GM23338 (cell line): Measurements from ENCODE around the gene FNDC3B. TPM values are rescaled to one million over a fixed set of nuclear protein-coding genes. Genes with fewer than 3 reads are reported as not detected.

Source experiments
- ATAC-seq: fragments of 200-7000 bp; cut with Tn5 transposase; 3 replicates; pipeline ENCODE4 v1.9.1; 2020
- DNase-seq: peaks from one replicate; pipeline ENCODE4 v3.0.0-alpha.2; 2015; ENCODE audit warnings: low spot score
- H2AFZ ChIP-seq: fragments of 200-600 bp; sonication (generic); 2 replicates; pipeline ENCODE4 v1.8.0; 2016; ENCODE audit warnings: antibody characterized with exemption, mild to moderate bottlenecking, moderate library complexity
- H3F3A ChIP-seq: fragments of 200-600 bp; sonication (generic); replicated peaks from 2 replicates; pipeline ENCODE4 v1.8.0; 2017; ENCODE audit warnings: antibody characterized with exemption, mixed run types, low read depth
- H3K27ac ChIP-seq: fragments of 200-600 bp; sonication (generic); 2 replicates; pipeline ENCODE4 v1.6.1; 2016; ENCODE audit warnings: low read depth
- H3K27me3 ChIP-seq: fragments of 200-600 bp; sonication (generic); 2 replicates; pipeline ENCODE4 v1.8.0; 2016; ENCODE audit warnings: mild to moderate bottlenecking, mixed run types, moderate library complexity; ENCODE audit not compliant: insufficient read depth
- H3K36me3 ChIP-seq: fragments of 200-600 bp; sonication (generic); 2 replicates; pipeline ENCODE4 v1.8.0; 2016; ENCODE audit warnings: mild to moderate bottlenecking; ENCODE audit not compliant: insufficient read depth
- H3K4me1 ChIP-seq: fragments of 200-600 bp; sonication (generic); 2 replicates; pipeline ENCODE4 v1.8.0; 2016; ENCODE audit warnings: mild to moderate bottlenecking, moderate library complexity; ENCODE audit not compliant: insufficient read depth
- H3K4me2 ChIP-seq: fragments of 200-600 bp; sonication (generic); 2 replicates; pipeline ENCODE4 v1.7.1; 2017; ENCODE audit warnings: mixed run types
- H3K4me3 ChIP-seq: fragments of 200-600 bp; sonication (generic); 2 replicates; pipeline ENCODE4 v1.6.1; 2016; ENCODE audit warnings: mixed run types
- H3K79me2 ChIP-seq: fragments of 200-600 bp; sonication (generic); replicated peaks from 2 replicates; pipeline ENCODE4 v1.8.0; 2017; ENCODE audit warnings: mild to moderate bottlenecking; ENCODE audit not compliant: insufficient read depth
- H3K9me2 ChIP-seq: fragments of 200-600 bp; sonication (generic); 2 replicates; pipeline ENCODE4 v1.8.0; 2017; ENCODE audit not compliant: insufficient read depth
- H4K20me1 ChIP-seq: fragments of 200-600 bp; sonication (generic); replicated peaks from 2 replicates; pipeline ENCODE4 v1.8.0; 2017; ENCODE audit warnings: mild to moderate bottlenecking; ENCODE audit not compliant: insufficient read depth
- H3K27ac Mint-ChIP-seq: 2 replicates; pipeline ENCODE4 v1.8.0; 2020; ENCODE audit warnings: inconsistent platforms, mild to moderate bottlenecking, moderate library complexity, mixed read lengths
- H3K27me3 Mint-ChIP-seq: 3 replicates; pipeline ENCODE4 v1.8.0; 2022; ENCODE audit warnings: low read depth, mild to moderate bottlenecking, moderate library complexity, mixed read lengths, inconsistent platforms; ENCODE audit not compliant: insufficient read depth, poor library complexity
- H3K36me3 Mint-ChIP-seq: 3 replicates; pipeline ENCODE4 v1.8.0; 2021; ENCODE audit warnings: low read depth, mild to moderate bottlenecking, inconsistent platforms, moderate library complexity, mixed read lengths
- H3K4me1 Mint-ChIP-seq: 3 replicates; pipeline ENCODE4 v1.8.0; 2020; ENCODE audit warnings: mild to moderate bottlenecking, inconsistent platforms, mixed read lengths
- H3K4me3 Mint-ChIP-seq: 3 replicates; pipeline ENCODE4 v1.8.0; 2021; ENCODE audit warnings: moderate library complexity, mild to moderate bottlenecking, inconsistent platforms, mixed read lengths
- H3K9me3 Mint-ChIP-seq: 3 replicates; pipeline ENCODE4 v1.8.0; 2020; ENCODE audit warnings: moderate library complexity, mild to moderate bottlenecking, inconsistent platforms, mixed read lengths
- CREB1 ChIP-seq: fragments of 250-450 bp; sonication (Bioruptor Pico); IDR thresholded peaks from 2 replicates; pipeline ENCODE4 v1.5.0; 2020; ENCODE audit warnings: low read depth, mild to moderate bottlenecking, moderate library complexity
- EZH2 ChIP-seq: fragments of 200-600 bp; sonication (generic); IDR thresholded peaks from one replicate; pipeline ENCODE4 v1.8.0; 2017; ENCODE audit warnings: antibody characterized with exemption, mild to moderate bottlenecking, low read depth; ENCODE audit not compliant: unreplicated experiment
- JUNB ChIP-seq: IDR thresholded peaks from one replicate; pipeline ENCODE4 v1.6.1; 2016; ENCODE audit warnings: antibody characterized with exemption; ENCODE audit not compliant: unreplicated experiment
- STAT1 ChIP-seq: IDR thresholded peaks from one replicate; pipeline ENCODE4 v1.6.1; 2016; ENCODE audit warnings: antibody characterized with exemption; ENCODE audit not compliant: unreplicated experiment
- ZNF114 ChIP-seq: fragments of 250-450 bp; sonication (Bioruptor Pico); IDR thresholded peaks from 2 replicates; pipeline ENCODE4 v1.5.0; 2020; ENCODE audit warnings: mild to moderate bottlenecking, moderate library complexity
- polyA plus RNA-seq: library from polyadenylated mRNA; unstranded; fragments of >200 nt; fragmentation: Nextera tagmentation; extraction: Ambion mirVana; gene quantifications from 2 replicates; pipeline ENCODE4 v1.2.1, GENCODE V29; 2016
- total RNA-seq: library from RNA; depleted of rRNA; stranded (reverse); fragments of >200 nt; shearing (Covaris generic); gene quantifications from 2 replicates; pipeline ENCODE4 v1.2.3, GENCODE V29; 2014
- TF ChIP-seq, protein P1 (sequence below): IDR thresholded peaks from one replicate; pipeline ENCODE4 v1.6.1; 2018; ENCODE audit warnings: antibody characterized with exemption; ENCODE audit not compliant: unreplicated experiment
- TF ChIP-seq, protein P2 (sequence below): IDR thresholded peaks from 2 replicates; pipeline ENCODE4 v1.6.1; 2016; ENCODE audit warnings: antibody characterized with exemption
- TF ChIP-seq, protein P3 (sequence below): fragments of 250-450 bp; sonication (Bioruptor Pico); IDR thresholded peaks from 2 replicates; pipeline ENCODE4 v1.5.0; 2020; ENCODE audit warnings: mild to moderate bottlenecking, moderate library complexity
- TF ChIP-seq, protein P4 (sequence below), 2 experiments: fragments of 200-600 bp in 1 of 2; sonication (generic) in 1 of 2; conservative IDR thresholded peaks; 2 replicates each; pipeline versions ENCODE4 v1.5.1 to v1.6.1; 2016 to 2017; ENCODE audit warnings: antibody characterized with exemption in 2 of 2, low read depth in 2 of 2, mild to moderate bottlenecking in 2 of 2, moderate library complexity in 1 of 2

FNDC3B gene
- total and polyA plus RNA-seq, 2 experiments from 2014 or later = 19.1 to 55.4 TPM

DNA sequence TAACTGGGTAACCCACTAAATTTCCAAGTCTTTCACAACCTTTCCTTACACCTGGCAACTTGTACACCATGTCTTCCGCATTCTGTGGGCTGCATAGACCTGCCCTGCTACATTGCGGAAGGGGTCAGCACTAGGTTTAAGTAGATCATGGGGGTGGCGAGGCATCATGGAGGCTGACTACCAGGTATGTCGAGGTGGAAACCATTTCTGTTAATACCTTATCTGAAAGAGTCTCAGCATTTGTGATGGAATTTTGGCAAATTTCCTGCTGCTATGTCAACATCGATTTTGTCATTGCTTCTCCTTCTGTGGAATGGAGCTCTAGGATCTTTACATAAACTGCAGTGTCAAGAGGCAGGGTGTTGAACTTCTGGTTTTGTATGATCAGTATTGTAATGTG lies 221.7 kb downstream of the FNDC3B start (continued):
- TF ChIP-seq, protein P1, sequence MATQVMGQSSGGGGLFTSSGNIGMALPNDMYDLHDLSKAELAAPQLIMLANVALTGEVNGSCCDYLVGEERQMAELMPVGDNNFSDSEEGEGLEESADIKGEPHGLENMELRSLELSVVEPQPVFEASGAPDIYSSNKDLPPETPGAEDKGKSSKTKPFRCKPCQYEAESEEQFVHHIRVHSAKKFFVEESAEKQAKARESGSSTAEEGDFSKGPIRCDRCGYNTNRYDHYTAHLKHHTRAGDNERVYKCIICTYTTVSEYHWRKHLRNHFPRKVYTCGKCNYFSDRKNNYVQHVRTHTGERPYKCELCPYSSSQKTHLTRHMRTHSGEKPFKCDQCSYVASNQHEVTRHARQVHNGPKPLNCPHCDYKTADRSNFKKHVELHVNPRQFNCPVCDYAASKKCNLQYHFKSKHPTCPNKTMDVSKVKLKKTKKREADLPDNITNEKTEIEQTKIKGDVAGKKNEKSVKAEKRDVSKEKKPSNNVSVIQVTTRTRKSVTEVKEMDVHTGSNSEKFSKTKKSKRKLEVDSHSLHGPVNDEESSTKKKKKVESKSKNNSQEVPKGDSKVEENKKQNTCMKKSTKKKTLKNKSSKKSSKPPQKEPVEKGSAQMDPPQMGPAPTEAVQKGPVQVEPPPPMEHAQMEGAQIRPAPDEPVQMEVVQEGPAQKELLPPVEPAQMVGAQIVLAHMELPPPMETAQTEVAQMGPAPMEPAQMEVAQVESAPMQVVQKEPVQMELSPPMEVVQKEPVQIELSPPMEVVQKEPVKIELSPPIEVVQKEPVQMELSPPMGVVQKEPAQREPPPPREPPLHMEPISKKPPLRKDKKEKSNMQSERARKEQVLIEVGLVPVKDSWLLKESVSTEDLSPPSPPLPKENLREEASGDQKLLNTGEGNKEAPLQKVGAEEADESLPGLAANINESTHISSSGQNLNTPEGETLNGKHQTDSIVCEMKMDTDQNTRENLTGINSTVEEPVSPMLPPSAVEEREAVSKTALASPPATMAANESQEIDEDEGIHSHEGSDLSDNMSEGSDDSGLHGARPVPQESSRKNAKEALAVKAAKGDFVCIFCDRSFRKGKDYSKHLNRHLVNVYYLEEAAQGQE = no peak
- TF ChIP-seq, protein P2, sequence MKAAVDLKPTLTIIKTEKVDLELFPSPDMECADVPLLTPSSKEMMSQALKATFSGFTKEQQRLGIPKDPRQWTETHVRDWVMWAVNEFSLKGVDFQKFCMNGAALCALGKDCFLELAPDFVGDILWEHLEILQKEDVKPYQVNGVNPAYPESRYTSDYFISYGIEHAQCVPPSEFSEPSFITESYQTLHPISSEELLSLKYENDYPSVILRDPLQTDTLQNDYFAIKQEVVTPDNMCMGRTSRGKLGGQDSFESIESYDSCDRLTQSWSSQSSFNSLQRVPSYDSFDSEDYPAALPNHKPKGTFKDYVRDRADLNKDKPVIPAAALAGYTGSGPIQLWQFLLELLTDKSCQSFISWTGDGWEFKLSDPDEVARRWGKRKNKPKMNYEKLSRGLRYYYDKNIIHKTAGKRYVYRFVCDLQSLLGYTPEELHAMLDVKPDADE = no peak
- no peak for TF ChIP-seq STAT1
- no peak for TF ChIP-seq JUNB

DNA sequence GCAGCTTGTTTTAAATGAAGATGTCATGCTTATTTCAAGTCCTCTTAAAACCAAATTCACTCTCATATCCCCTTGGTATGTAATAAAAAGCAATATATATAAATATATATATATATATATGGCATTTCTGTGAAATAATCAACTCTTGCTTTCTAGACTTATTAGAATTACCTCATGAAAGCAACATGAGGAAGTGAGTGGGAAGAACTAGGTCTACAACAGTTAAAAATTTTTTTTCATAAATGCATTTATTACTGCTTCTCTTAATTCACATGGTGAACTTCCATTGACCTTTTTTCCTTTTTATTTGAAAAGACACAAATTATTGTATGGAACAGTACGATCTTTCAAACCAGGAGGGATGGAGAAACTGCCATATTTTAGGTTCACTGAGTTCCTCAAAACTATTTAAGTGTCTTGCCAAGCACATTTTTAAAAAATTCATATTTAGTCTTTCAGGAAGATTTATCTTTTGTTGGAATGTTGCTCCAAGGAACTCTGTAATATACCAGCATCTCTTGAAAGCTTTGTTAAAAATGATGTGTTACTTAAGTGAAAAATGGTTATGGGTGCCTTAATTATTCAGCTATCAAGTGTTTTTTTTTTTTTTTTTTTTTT lies 223.7 kb downstream of the FNDC3B start:
- H3K9me2 ChIP-seq = no peaks in the 10 kb centered on the region
- Mint-ChIP-seq H3K9me3 (no peaks in the 10 kb centered on the region), H3K4me3 (no peak overlapping the region), H3K27ac (no peak overlapping the region), H3K36me3 (peaks cover 16% of the 10 kb centered on the region), H3K27me3 (peaks cover 3% of the 10 kb centered on the region), H3K4me1 (peaks cover 52% of the 10 kb centered on the region)
- peaks cover 12% of the 10 kb centered on the region for H3K79me2 ChIP-seq
- H3K4me3 ChIP-seq = no peak overlapping the region
- H4K20me1 ChIP-seq = no peaks in the 10 kb centered on the region
- peaks cover 40% of the 10 kb centered on the region for H3K4me1 ChIP-seq
- no peaks in the 10 kb centered on the region for H3K36me3 ChIP-seq
- ATAC-seq = no peak
- no peaks in the 10 kb centered on the region for H3F3A ChIP-seq
- no peak overlapping the region for H3K27ac ChIP-seq
- DNase-seq = no peak
- no peak overlapping the region for H2AFZ ChIP-seq
- H3K27me3 ChIP-seq = no peaks in the 10 kb centered on the region
- no peak overlapping the region for H3K4me2 ChIP-seq
- TF ChIP-seq, protein P3, sequence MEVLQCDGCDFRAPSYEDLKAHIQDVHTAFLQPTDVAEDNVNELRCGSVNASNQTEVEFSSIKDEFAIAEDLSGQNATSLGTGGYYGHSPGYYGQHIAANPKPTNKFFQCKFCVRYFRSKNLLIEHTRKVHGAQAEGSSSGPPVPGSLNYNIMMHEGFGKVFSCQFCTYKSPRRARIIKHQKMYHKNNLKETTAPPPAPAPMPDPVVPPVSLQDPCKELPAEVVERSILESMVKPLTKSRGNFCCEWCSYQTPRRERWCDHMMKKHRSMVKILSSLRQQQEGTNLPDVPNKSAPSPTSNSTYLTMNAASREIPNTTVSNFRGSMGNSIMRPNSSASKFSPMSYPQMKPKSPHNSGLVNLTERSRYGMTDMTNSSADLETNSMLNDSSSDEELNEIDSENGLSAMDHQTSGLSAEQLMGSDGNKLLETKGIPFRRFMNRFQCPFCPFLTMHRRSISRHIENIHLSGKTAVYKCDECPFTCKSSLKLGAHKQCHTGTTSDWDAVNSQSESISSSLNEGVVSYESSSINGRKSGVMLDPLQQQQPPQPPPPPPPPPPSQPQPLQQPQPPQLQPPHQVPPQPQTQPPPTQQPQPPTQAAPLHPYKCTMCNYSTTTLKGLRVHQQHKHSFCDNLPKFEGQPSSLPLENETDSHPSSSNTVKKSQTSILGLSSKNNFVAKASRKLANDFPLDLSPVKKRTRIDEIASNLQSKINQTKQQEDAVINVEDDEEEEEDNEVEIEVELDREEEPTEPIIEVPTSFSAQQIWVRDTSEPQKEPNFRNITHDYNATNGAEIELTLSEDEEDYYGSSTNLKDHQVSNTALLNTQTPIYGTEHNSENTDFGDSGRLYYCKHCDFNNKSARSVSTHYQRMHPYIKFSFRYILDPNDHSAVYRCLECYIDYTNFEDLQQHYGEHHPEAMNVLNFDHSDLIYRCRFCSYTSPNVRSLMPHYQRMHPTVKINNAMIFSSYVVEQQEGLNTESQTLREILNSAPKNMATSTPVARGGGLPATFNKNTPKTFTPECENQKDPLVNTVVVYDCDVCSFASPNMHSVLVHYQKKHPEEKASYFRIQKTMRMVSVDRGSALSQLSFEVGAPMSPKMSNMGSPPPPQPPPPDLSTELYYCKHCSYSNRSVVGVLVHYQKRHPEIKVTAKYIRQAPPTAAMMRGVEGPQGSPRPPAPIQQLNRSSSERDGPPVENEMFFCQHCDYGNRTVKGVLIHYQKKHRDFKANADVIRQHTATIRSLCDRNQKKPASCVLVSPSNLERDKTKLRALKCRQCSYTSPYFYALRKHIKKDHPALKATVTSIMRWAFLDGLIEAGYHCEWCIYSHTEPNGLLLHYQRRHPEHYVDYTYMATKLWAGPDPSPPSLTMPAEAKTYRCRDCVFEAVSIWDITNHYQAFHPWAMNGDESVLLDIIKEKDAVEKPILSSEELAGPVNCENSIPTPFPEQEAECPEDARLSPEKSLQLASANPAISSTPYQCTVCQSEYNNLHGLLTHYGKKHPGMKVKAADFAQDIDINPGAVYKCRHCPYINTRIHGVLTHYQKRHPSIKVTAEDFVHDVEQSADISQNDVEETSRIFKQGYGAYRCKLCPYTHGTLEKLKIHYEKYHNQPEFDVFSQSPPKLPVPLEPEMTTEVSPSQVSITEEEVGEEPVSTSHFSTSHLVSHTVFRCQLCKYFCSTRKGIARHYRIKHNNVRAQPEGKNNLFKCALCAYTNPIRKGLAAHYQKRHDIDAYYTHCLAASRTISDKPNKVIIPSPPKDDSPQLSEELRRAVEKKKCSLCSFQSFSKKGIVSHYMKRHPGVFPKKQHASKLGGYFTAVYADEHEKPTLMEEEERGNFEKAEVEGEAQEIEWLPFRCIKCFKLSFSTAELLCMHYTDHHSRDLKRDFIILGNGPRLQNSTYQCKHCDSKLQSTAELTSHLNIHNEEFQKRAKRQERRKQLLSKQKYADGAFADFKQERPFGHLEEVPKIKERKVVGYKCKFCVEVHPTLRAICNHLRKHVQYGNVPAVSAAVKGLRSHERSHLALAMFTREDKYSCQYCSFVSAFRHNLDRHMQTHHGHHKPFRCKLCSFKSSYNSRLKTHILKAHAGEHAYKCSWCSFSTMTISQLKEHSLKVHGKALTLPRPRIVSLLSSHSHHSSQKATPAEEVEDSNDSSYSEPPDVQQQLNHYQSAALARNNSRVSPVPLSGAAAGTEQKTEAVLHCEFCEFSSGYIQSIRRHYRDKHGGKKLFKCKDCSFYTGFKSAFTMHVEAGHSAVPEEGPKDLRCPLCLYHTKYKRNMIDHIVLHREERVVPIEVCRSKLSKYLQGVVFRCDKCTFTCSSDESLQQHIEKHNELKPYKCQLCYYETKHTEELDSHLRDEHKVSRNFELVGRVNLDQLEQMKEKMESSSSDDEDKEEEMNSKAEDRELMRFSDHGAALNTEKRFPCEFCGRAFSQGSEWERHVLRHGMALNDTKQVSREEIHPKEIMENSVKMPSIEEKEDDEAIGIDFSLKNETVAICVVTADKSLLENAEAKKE (CRISPR knock-in tag) = no peak
- TF ChIP-seq ZNF114 (no peak), CREB1 (CRISPR knock-in tag) (no peak), JUNB (no peak), EZH2 (no peak)
- TF ChIP-seq, protein P4, sequence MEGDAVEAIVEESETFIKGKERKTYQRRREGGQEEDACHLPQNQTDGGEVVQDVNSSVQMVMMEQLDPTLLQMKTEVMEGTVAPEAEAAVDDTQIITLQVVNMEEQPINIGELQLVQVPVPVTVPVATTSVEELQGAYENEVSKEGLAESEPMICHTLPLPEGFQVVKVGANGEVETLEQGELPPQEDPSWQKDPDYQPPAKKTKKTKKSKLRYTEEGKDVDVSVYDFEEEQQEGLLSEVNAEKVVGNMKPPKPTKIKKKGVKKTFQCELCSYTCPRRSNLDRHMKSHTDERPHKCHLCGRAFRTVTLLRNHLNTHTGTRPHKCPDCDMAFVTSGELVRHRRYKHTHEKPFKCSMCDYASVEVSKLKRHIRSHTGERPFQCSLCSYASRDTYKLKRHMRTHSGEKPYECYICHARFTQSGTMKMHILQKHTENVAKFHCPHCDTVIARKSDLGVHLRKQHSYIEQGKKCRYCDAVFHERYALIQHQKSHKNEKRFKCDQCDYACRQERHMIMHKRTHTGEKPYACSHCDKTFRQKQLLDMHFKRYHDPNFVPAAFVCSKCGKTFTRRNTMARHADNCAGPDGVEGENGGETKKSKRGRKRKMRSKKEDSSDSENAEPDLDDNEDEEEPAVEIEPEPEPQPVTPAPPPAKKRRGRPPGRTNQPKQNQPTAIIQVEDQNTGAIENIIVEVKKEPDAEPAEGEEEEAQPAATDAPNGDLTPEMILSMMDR (conservative IDR thresholded peaks at IDR 0.05; ENCODE audit: low read depth in 2 of 2) = no peak
